ENCODE data around the gene G6PC1.

The G6PC1 gene

DNA sequence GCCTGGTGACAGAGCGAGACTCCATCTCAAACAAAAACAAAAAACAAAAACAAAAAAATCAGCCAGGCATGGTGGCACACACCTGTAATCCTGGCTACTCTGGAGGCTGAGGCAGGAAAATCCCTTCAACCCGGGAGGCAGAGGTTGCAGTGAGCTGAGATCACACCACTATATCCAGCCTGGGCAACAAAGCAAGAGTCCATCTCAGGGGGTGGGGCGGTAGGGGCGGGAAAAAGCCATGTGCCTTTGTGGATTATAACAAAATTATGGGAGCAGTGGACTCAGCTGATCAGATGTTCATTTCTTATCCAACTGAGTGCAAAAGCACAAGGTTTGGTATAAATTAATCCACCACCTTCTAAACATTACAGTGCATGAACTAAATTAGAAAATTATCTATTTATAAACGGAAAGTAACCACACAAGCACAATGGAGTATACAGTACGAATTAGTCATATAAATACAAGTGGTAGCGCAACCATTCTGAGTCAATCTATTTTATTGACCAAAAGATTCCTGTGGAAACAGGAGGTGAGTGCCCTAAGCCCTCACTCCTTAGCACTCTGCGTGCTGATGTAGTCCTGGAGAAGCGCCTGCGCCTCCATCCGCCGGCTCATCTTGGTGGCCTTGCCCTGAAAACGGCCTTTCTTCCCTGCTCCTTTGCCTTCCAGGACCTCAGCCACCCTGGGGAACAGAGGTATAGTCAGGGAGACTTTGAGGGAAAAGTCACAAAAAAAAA is 49.6 kb downstream of the G6PC1 start:
- FAIRE-seq, result no peak
